ENCODE results near the gene DNAH7. TPM values are rescaled to one million over a fixed set of nuclear protein-coding genes. Genes with fewer than 3 reads are reported as not detected.

Gene DNAH7
- total RNA-seq, 2 experiments from 2014 or later: 0.29 TPM; not detected in 1

GRCh38 chr2:196076778-196077568 lies 8.3 kb upstream of the DNAH7 start:
- H3K4me3 Mint-ChIP-seq: no peak overlapping the region
- peaks cover under 1% of the 10 kb centered on the region for H3K9me3 Mint-ChIP-seq
- intact Hi-C loops (cut with micrococcal nuclease): loop anchor here (5.0 kb wide), 2 partner anchors 75 to 675 kb away; no protein-coding TSS in a partner anchor
- H3K4me1 Mint-ChIP-seq (ENCODE audit: low read depth): peaks cover 25% of the 10 kb centered on the region
- H3K27ac Mint-ChIP-seq: no peak overlapping the region
- CTCF ChIA-PET: interaction anchor here (0.6 to 6.7 kb wide), 26 partner anchors 9 to 721 kb away, joined by 3 to 198 read pairs (median 5); partner anchors contain the start of gene DNAH7
- no peak for DNase-seq
- no peaks in the 10 kb centered on the region for H3K36me3 Mint-ChIP-seq (ENCODE audit: low read depth)
- no peaks in the 10 kb centered on the region for H3K27me3 Mint-ChIP-seq (ENCODE audit: low read depth)

- peaks cover 18% of the 10 kb centered on the region for H3K4me1 Mint-ChIP-seq (ENCODE audit: low read depth)
- intact Hi-C loops (cut with micrococcal nuclease): loop anchor here (5.0 kb wide), 2 partner anchors 77 to 677 kb away; no protein-coding TSS in a partner anchor
- H3K27ac Mint-ChIP-seq: no peak overlapping the region
- no peak for DNase-seq
- H3K27me3 Mint-ChIP-seq (ENCODE audit: low read depth): no peaks in the 10 kb centered on the region
- no peak overlapping the region for H3K4me3 Mint-ChIP-seq
- H3K36me3 Mint-ChIP-seq (ENCODE audit: low read depth): no peaks in the 10 kb centered on the region
- CTCF ChIA-PET: interaction anchor here (1.5 to 6.7 kb wide), 3 partner anchors 82 to 378 kb away, joined by 3 to 198 read pairs (median 4); no protein-coding TSS in a partner anchor
- H3K9me3 Mint-ChIP-seq: no peaks in the 10 kb centered on the region
Observed at GRCh38 chr2:196075196-196075595, 6.6 kb upstream of the DNAH7 start.

DNA sequence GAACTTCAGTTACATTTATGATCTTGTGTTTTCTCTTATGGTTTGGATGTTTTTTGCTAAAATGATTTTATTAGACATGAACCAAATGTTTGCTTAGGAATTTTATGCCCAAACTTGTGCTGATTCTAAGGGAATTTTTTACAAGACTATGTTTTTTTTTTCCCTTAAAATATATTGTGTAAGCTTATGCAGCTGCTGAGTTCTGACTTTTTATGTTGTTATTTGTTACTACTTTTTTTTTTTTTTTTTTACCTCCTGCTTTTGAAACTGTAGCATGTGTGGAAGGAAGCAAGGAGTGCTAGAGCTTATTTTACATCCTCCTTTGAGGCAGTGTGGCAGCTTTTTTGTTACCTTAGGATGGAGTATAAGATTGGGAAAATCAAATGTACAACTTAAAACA lies 6.0 kb upstream of the DNAH7 start:
- no peak for DNase-seq
- Mint-ChIP-seq H3K9me3 (no peaks in the 10 kb centered on the region), H3K4me3 (no peak overlapping the region), H3K27me3 (ENCODE audit: low read depth) (no peaks in the 10 kb centered on the region), H3K27ac (no peak overlapping the region), H3K36me3 (ENCODE audit: low read depth) (no peaks in the 10 kb centered on the region), H3K4me1 (ENCODE audit: low read depth) (peaks cover 13% of the 10 kb centered on the region)
- intact Hi-C loops (cut with micrococcal nuclease): loop anchor here (5.0 kb wide), 2 partner anchors 78 to 678 kb away; no protein-coding TSS in a partner anchor
- CTCF ChIA-PET: interaction anchor here (0.6 to 6.7 kb wide), 6 partner anchors 83 to 770 kb away, joined by 3 to 198 read pairs (median 4); no protein-coding TSS in a partner anchor

DNA sequence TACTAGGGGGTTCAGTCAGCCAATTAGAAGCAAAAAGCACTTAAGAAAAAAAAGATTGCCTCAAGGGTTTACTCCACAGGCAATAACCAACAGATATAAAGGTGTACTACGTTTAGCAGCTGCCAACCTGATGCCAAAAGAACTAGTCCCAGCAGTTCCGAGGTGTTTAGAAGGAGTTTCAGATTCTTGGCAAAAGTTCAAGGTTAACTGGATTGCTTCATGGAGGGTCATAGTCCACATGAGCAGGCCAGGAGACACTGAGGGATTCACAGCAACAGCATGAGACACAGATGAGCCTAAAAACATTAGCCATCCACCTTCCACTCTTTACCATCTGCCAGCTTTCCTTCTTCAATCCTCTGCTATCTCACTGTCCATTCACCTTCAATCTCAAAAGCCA lies 4.9 kb upstream of the DNAH7 start:
- H3K27ac Mint-ChIP-seq: no peak overlapping the region
- H3K36me3 Mint-ChIP-seq (ENCODE audit: low read depth): no peaks in the 10 kb centered on the region
- CTCF ChIA-PET: interaction anchor here (0.5 to 1.5 kb wide), 3 partner anchors 208 to 380 kb away, joined by 3 to 6 read pairs (median 4); no protein-coding TSS in a partner anchor
- H3K27me3 Mint-ChIP-seq (ENCODE audit: low read depth): no peaks in the 10 kb centered on the region
- no peak for DNase-seq
- intact Hi-C loops (cut with micrococcal nuclease): no loop called here
- H3K9me3 Mint-ChIP-seq: no peaks in the 10 kb centered on the region
- H3K4me1 Mint-ChIP-seq (ENCODE audit: low read depth): peaks cover 4% of the 10 kb centered on the region
- H3K4me3 Mint-ChIP-seq: no peak overlapping the region

GRCh38 chr2:196067088-196067382 lies 1.6 kb downstream of the DNAH7 start:
- no peak overlapping the region for H3K4me3 Mint-ChIP-seq
- no peak for DNase-seq
- H3K36me3 Mint-ChIP-seq (ENCODE audit: low read depth): no peaks in the 10 kb centered on the region
- H3K27me3 Mint-ChIP-seq (ENCODE audit: low read depth): peaks cover 2% of the 10 kb centered on the region
- no peaks in the 10 kb centered on the region for H3K9me3 Mint-ChIP-seq
- CTCF ChIA-PET: interaction anchor here (0.5 to 4.2 kb wide), 25 partner anchors 12 to 1519 kb away, joined by 3 to 47 read pairs (median 5); no protein-coding TSS in a partner anchor
- intact Hi-C loops (cut with micrococcal nuclease): loop anchor here (1.0 to 10.0 kb wide), 5 partner anchors 124 to 570 kb away; partner anchors contain the start of gene HECW2
- H3K27ac Mint-ChIP-seq: no peak overlapping the region
- H3K4me1 Mint-ChIP-seq (ENCODE audit: low read depth): peaks cover 9% of the 10 kb centered on the region

GRCh38 chr2:196066291-196067087 lies 2.1 kb downstream of the DNAH7 start:
- Mint-ChIP-seq H3K27ac (no peak overlapping the region), H3K4me1 (ENCODE audit: low read depth) (peaks cover 9% of the 10 kb centered on the region), H3K4me3 (no peak overlapping the region), H3K27me3 (ENCODE audit: low read depth) (peaks cover 2% of the 10 kb centered on the region), H3K36me3 (ENCODE audit: low read depth) (no peaks in the 10 kb centered on the region), H3K9me3 (no peaks in the 10 kb centered on the region)
- no peak for DNase-seq
- CTCF ChIA-PET: interaction anchor here (0.5 to 4.2 kb wide), 20 partner anchors 11 to 1518 kb away, joined by 3 to 47 read pairs (median 5); no protein-coding TSS in a partner anchor
- intact Hi-C loops (cut with micrococcal nuclease): loop anchor here (1.0 to 10.0 kb wide), 5 partner anchors 124 to 569 kb away; partner anchors contain the start of gene HECW2

- H3K36me3 Mint-ChIP-seq (ENCODE audit: low read depth): no peaks in the 10 kb centered on the region
- peaks cover 2% of the 10 kb centered on the region for H3K27me3 Mint-ChIP-seq (ENCODE audit: low read depth)
- intact Hi-C loops (cut with micrococcal nuclease): loop anchor here (10.0 kb wide), 1 partner anchor 531 kb away; the partner anchor contains the start of gene HECW2
- no peak for DNase-seq
- CTCF ChIA-PET: interaction anchor here (0.7 to 1.1 kb wide), 3 partner anchors 16 to 397 kb away, joined by 3 to 4 read pairs (median 4); no protein-coding TSS in a partner anchor
- no peaks in the 10 kb centered on the region for H3K9me3 Mint-ChIP-seq
- H3K27ac Mint-ChIP-seq: no peak overlapping the region
- peaks cover 9% of the 10 kb centered on the region for H3K4me1 Mint-ChIP-seq (ENCODE audit: low read depth)
- H3K4me3 Mint-ChIP-seq: no peak overlapping the region
Observed at GRCh38 chr2:196063773-196064172, 4.9 kb downstream of the DNAH7 start.

- Mint-ChIP-seq H3K4me3 (no peak overlapping the region), H3K4me1 (ENCODE audit: low read depth) (no peaks in the 10 kb centered on the region), H3K36me3 (ENCODE audit: low read depth) (no peaks in the 10 kb centered on the region), H3K9me3 (no peaks in the 10 kb centered on the region), H3K27ac (no peak overlapping the region), H3K27me3 (ENCODE audit: low read depth) (no peaks in the 10 kb centered on the region)
- intact Hi-C loops (cut with micrococcal nuclease): no loop called here
- CTCF ChIA-PET: no interaction called here
- no peak for DNase-seq
Observed at GRCh38 chr2:196059491-196059960, 9.1 kb downstream of the DNAH7 start.

GRCh38 chr2:196054631-196055030 lies 14.0 kb downstream of the DNAH7 start:
- Mint-ChIP-seq H3K27me3 (ENCODE audit: low read depth) (no peaks in the 10 kb centered on the region), H3K4me1 (ENCODE audit: low read depth) (no peaks in the 10 kb centered on the region), H3K36me3 (ENCODE audit: low read depth) (no peaks in the 10 kb centered on the region), H3K4me3 (no peak overlapping the region), H3K9me3 (no peaks in the 10 kb centered on the region), H3K27ac (no peak overlapping the region)
- no peak for DNase-seq
- intact Hi-C loops (cut with micrococcal nuclease): loop anchor here (5.0 kb wide), 1 partner anchor 247 kb away; no protein-coding TSS in a partner anchor
- CTCF ChIA-PET: interaction anchor here (2.4 kb wide), 1 partner anchor 12 kb away, joined by 12 read pairs; no protein-coding TSS in a partner anchor

GRCh38 chr2:196046123-196046917 lies 22.3 kb downstream of the DNAH7 start:
- CTCF ChIA-PET: interaction anchor here (0.7 to 1.0 kb wide), 3 partner anchors 32 to 407 kb away, joined by 3 to 4 read pairs (median 3); no protein-coding TSS in a partner anchor
- Mint-ChIP-seq H3K4me1 (ENCODE audit: low read depth) (peaks cover 7% of the 10 kb centered on the region), H3K27ac (no peak overlapping the region), H3K36me3 (ENCODE audit: low read depth) (no peaks in the 10 kb centered on the region), H3K4me3 (no peak overlapping the region), H3K27me3 (ENCODE audit: low read depth) (no peaks in the 10 kb centered on the region), H3K9me3 (no peaks in the 10 kb centered on the region)
- intact Hi-C loops (cut with micrococcal nuclease): no loop called here
- DNase-seq: no peak

GRCh38 chr2:196041786-196042185 lies 26.9 kb downstream of the DNAH7 start:
- Mint-ChIP-seq H3K36me3 (ENCODE audit: low read depth) (peaks cover 2% of the 10 kb centered on the region), H3K27me3 (ENCODE audit: low read depth) (no peaks in the 10 kb centered on the region), H3K27ac (no peak overlapping the region), H3K9me3 (peaks cover 26% of the 10 kb centered on the region), H3K4me1 (ENCODE audit: low read depth) (peaks cover 7% of the 10 kb centered on the region), H3K4me3 (no peak overlapping the region)
- intact Hi-C loops (cut with micrococcal nuclease): no loop called here
- CTCF ChIA-PET: no interaction called here
- DNase-seq: no peak

All from activated naive CD4-positive, alpha-beta T cell treated with anti-CD3 and anti-CD28 coated beads for 36 hours (primary cell).